Glomerular visceral epithelial cell (primary cell): ENCODE results near the gene UBQLN1.

Experiments
- DNase-seq: peaks from one replicate; pipeline ENCODE4 v3.0.0-alpha.2; 2016; ENCODE audit errors: extremely low spot score

UBQLN1 gene

DNA sequence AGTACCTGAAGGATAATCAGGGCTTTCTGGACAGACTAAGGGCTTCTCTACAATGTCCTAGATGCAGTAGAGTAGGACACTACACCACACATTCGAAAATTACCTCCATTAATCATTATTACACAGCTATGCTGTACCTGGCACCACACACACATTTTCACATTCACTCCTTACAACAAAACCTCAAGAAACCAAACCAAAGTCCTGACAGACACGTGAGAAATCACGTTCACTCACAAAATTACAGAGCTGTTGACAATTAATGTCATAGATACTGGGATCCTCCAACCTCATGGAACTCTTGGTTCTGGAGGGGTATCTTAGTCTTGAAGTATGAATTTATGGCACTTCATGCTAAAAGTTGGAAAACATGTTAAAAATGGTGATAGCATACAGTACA lies 16.3 kb downstream of the UBQLN1 start:
- no peak for DNase-seq

DNA sequence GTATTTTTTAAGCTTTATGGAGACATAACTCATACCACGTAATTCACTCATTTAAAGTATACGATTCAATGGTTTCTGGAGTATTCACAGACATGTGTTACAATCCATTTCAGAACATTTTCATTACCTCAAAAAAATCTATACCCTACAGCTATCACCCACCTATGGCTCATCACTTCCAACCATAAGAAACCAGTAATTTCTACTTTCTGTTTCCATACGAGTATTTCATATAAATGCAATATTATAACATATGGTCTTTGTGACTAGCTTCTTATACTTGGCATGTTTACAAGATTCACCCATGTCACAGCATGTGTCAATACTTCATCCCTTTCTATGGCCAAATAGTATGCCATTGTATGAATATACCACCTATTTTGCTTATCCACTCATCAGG lies 18.8 kb downstream of the UBQLN1 start:
- no peak for DNase-seq

DNA sequence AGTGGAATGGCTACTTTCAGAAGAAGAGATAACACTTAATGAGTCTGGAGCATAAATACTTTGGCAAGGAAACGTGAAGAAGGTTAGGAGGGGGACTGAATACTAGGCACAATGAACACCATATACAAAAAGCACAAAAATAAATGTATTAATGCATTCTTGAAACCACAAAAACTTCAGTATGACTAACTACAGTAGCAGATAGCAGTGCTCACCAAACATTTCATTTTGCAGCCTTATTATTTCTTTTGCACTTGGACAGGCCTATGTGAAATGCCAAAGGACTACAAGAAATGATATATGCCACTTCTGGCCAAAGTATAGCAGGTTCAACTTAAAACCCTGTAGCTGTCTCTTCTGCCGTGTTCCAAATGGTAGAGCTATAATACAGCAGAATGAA lies 26.3 kb downstream of the UBQLN1 start:
- no peak for DNase-seq

DNA sequence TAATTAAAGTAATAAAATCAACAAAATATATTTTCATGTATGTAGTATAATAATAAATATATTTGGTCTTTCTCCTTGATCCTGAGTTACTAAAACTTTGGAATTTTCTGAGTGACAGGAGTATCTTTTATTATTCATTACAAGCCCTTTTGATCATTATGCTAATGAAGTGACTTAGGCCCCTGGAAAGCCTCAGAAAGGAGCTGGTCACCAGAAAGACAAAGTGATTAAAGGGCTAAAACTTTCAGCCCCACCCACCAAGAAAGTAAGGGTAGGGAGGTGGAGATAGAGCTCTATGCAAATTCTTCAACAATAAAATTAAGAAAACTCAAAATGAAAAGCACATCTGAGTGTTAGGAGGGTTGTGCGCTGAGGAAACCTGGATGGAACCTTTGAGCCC lies 27.5 kb downstream of the UBQLN1 start:
- DNase-seq, result no peak

DNA sequence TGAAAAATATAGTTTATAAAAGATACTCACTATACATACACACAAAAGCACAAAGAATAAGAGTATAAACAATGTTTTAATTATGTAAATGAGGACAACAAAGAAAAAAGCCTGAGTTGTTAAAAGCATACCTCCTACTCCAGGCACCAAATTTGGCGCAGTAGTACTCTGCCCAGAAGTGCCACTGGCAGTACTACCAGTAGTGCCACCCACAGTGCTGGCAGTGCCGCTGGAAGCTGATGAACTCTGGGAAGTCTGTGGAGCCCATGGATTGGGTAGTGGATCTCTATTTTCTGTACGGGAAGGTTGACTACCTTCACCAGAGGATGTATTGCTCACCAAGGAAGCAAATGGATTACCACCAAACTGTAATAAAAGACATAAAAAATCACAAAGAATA lies 30.2 kb downstream of the UBQLN1 start:
- DNase-seq, result no peak

DNA sequence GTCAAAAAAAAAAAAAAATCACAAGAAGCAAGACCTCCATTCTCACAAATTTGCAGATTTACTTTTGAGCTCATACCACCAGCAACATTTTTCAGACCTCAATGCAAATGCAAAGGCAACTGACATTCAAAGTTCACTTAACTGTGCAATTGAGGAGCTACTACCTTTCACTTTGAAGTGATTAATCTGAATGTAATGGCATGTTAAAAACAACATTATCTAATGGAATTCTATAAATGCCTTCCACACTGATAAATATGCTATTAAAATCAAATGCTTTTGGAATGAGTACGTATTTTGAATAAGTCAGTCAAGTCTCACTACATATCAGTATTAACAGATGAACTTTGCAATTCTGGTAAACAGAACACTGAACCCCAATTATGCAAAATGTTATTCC lies 32.3 kb downstream of the UBQLN1 start:
- no peak for DNase-seq

DNA sequence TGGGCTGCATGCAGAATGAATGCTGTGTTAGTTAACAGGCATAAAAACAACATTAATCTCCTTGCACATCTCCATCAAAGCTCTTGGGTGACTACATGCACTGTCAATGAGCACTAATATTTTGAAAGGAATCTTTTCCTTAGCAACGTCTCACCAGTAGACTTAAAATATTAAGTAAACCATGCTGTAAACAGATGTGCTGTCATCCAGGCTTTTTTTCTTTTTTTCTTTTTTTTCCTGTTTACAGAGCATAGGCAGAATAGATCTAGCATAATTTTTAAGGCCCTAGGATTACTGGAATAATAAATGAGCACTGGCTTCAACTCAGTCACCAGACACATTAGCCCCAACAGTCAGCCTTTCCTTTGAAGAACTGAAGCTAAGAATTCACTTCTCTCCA lies 36.3 kb downstream of the UBQLN1 start:
- DNase-seq, result no peak

DNA sequence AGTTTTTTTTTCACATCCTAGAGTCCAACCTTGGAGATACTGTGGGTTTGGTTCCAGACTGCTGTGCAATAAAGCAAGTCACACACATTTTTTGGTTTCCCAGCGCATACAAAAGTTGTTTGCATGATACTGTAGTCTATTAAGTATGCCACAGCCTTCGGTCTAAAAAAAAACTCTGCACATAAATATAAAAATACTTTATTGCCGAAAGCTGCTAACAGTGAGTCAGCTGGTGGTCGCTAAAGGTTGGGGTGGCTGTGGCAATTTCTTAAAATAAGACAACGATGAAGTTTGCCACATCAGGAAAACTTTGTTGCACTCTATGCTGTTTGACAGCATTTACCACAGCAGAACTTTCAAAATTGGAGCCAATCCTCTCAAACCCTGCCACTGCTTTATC lies 37.4 kb downstream of the UBQLN1 start:
- DNase-seq, result no peak

DNA sequence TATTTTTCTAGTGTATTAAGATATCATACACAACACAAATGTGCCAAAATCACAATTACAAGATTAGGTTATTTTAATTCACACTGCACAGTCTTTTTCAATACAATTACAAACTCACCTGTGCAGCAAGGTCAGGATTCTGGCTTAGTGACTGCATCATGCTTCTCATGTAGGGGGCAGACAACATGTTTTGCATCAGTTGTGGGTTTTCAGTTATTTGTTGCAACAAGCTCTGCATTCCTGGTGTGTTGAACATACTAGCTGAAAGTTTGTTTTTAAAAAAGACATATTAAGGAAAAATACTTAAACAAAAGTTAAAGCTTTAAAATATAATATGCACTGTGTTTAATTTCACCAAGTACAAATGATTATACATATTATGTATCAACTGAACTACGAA lies 38.7 kb downstream of the UBQLN1 start:
- no peak for DNase-seq

DNA sequence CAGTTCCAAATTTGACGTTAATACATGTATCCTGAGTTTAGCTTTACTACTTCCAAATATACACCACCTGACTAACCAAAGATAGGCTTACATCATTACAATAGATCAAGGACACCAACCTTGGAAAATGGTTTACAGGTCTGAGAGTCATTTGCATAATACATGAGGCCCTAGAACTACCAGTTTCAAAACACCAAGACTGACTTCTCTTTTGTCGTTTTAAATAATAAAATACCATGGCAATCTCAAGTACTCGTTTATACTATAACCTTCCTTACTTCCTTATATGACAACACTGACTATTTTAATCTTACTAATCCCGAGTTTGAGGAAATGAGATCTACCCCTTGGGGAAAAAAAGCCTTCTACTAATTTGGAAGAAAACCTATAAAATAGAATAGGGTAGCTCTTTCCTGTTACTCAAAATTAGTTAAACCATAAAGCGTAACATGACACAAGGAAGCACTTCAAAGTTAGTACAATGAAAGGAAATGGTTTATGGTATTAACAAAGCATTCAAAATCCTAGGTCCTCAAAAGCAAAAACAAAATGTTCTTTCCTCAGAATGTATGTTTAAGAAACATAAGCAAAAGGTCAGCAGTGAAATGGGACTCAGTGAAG lies 42.1 kb downstream of the UBQLN1 start:
- no peak for DNase-seq

DNA sequence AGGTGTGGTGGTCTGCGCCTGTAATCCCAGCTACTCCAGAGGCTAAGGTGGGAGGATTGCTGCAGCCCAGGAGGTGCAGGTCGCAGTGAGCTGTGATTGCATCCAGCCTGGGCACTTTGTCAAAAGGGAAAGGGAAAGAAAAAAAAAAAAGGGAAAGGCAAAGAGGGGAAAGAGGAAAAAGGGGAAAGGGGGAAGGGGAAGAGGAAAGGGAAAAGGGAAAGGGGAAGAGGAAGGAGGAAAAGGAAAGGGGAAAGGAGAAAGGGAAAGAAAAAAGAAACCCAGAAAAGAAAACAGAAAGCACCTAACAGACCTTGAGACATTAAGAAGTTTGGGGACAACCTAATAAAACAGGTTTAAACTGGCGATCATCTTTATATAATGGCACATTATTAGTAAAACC lies 44.8 kb downstream of the UBQLN1 start:
- DNase-seq, result no peak

DNA sequence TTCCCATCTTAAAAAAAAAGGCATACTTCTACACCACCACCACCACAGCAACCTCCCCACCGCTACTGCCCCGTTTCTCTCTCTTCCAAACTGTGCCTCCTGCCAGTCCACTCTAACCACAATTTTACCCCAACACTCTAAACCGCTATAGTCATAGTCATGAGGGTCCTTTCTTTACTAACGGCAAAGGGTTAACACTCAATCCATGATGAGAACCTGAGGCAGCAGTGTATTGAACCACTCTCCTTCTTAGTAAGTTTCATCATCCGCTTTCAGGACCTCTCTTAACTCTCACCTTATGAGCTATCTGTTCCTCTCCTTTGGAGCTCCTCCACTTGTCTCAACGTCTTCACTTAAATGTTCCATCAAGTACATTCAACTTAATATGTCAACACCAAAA lies 50.8 kb downstream of the UBQLN1 start:
- DNase-seq, result no peak

DNA sequence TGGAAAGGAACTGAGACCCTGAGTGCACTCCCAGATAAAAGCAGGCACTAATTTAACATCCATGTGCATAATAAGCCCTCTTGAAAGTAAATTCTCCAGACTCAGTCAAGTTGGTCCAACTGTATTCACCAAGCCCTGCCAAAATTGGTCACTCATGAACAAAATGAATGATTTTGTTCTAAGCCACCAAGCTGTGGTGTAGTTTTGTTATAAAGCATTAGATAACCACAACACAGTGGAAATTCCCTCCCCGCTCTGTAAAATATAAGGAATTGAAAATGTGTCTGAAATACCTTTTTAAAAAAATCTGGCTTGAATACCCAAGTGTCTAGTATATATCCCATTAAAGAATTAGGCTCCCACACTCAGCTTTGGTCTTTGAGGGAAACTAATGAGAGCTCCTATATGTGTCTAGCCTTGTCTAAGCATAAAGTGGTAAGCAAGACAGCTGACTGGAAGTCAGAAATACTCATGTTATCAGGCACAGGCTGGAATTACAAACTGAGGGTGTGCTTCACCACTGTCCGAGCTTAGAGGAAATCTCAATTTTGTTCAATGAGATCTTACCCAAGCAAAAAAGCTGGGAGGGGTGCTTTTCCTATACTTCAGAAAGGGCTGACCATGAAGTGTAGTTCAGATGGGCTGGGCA lies 51.6 kb downstream of the UBQLN1 start:
- no peak for DNase-seq

DNA sequence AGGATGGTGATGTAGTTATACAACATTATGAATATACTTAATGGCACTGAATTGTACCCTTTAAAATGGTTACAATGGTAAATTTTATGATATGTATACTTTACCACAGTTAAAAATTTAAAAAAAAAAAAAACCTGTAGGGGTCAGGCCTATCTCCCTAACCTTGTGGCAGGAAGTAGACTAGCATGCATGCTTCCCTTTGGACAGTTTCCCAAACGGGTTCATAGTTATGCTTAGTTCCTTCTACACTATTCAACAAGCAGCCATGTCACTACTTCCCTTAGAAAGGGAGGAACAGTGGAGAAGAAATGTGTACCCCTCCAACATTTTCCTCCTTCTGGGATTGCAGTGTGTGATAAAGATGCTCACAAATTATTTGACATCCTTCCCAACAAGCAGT lies 52.3 kb downstream of the UBQLN1 start:
- DNase-seq, result no peak

DNA sequence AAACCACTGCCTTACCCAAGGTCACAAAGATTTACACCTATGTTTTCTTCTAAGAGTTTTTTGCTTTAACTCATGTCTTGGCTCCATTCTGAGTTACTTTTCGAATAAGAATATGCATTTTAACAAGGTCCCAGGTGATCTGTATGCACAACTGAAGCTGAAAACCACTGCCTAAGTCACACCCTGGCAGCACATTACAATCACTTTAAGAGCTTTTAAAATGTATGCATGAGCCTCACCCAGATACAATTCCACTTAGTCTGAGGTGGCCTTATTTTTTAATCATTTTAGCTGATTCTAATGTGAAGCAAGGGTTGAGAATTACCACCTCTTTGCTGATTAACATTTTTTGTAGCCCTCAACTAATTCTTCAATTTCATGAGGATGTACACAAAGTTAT lies 55.3 kb downstream of the UBQLN1 start:
- DNase-seq, result no peak

DNA sequence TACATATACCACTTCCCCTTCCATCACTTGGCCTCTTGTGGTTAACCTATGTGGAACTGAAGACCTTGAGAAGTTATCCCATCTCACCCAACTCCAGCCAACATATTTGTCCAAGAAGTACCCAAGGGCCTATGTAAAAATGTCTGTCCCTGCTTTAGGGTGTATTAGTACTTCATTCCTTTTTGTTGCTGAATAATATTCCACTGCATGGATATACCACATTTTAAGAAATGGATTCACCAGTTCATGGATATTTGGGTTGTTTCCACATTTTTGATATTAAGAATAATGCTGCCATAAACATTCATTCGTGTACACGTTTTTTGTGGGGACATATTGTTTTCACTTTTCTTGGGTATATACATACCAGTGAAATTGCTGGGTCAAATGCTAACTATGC lies 56.2 kb downstream of the UBQLN1 start:
- DNase-seq, result no peak

DNA sequence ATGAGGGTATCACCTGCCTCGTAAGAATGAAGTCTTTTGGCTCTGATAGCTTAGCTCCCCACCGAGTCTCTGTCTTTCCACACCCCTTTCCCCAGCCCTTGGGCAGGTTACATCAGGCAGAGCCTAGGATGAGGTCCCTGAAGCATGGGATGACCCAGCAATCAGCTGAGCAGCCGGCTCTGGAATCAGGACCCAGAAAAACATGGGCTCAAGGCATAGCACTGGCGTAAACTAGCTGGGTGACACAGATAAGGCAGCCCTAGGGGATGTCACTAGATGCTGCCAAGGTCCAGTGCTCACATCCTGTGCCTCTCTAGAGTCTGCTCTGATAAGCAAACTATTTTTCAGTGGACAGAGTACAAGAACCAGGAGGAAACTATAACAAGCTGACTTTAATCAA lies 58.2 kb downstream of the UBQLN1 start:
- DNase-seq, result no peak

DNA sequence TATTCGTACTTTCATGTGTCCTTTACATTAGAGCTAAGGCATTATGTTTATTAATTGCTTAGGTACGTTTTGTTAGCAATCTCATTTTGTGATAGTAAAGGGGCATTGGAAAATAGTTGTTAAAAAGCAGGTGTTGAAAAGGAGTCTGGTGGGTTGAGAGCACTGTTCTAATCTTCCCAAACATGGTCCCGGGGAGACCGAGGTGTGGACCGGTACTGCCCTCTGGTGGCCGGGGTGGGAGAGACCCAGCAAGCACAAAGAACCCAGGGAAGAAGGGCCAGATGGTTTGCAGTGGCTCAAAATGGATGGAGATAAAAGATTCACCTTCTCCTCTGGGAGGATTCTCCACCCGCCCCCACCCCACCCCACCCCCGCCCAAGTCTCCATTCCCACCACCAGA lies 58.7 kb downstream of the UBQLN1 start:
- peak; percentile 66 for DNase-seq

DNA sequence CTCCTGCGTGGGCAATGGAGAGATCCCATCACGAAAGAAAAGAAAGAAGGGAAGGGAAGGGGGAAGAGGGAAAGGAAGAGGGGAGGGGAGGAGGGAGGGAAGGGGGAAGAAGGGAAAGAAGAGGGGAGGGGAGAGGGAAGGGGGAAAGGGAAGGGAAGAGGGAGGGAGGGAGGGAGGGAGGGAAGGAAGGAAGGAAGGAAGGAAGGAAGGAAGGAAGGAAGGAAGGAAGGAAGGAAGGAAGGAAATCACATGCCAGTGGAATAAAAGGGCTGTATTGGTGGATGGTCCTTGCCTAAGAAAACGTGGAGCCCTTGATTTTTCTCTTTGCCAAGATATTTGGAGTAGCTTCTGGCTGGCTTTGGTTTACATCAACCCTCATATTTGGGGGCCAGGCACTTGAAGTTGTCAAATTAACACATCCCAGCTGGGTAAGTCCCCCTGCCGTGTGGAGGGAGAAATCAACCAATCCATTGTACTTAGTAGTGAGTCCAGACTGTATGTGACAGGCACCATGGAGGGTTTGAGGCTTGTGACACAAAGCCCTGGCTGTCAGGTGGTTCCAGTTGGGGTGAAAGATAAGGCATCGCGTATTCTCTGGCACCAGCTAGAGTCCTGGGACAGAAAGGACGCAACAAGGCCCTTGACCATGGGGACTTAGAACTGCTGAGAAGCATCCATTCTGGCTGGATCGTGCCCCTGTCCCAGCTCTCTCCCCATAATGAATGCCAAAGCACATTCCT lies 61.1 kb downstream of the UBQLN1 start:
- DNase-seq, result no peak

DNA sequence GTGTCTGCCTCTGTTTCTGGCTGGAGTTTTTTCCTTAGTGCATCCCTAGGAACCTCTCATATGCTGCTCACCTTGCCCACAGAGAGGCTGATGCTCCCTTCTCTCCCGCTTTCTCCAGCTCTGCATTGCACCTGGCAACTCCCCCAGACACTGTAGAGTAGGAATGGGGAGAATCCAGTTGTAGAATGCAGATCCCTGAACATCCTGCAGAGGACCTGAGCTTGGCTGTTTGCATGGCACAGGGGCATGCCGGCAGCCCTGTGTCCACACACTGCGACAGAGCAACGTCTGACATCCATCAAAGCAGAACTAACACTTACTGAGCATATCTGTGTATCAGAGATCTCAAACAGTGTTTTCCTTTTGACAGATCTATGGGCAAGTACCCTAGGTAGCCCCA lies 65.0 kb downstream of the UBQLN1 start:
- no peak for DNase-seq

DNA sequence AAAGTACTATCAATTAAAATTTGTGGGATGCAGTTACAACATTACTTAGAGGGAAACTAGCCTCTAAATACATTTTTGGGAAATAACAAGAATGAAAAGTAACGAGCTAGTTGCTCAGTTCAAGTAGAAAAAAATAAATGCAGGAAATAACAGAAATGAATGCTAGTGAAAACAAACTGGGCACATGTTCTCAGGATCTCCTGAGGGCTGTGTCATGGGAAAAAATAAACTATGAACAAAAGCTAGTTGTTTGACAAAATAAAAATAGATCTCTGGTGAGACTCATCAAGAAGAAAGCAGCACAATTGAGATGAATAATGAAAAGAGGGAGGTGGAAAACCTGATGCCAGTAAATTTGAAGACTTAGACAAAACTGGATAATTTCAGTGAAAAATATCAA lies 68.5 kb downstream of the UBQLN1 start:
- no peak for DNase-seq

DNA sequence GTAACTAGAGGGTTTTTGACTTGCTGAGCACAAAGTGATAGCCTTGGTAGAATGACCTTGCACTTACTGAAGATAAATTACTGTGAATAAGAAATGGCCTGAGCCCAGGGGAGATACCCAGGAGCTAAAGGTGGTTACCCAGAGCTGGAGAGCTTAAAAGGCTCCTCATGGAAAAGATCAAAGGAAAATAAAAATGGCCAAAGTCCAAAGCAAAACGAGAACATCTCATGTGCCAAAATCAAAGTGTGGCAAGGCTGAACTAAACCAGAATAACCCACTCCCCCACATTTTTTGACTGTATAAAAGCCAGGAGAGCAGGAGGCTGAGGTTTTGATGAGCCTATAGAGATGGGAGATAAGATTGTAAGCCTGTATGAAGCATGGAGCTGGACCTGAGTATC lies 70.4 kb downstream of the UBQLN1 start:
- no peak for DNase-seq

DNA sequence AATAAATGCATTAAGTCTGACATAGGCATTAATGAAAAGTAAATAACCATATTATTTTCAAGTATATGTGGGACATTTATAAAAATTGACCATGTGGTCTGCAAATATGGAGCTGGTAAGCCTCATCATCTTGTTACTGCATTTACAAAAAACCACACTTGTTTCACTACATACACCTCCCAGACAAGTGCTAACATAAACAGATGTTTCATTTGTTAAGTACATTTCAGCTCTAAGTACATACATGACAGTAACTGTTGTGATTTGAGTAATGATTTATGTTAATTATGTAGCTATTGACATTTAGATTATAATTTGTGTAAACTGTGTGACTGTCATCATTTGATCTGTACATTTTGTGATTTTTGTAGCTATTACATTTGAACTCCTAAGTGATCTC lies 70.9 kb downstream of the UBQLN1 start:
- DNase-seq, result no peak
